HL-60 (cell line): Measurements from ENCODE around the gene ANKS4B.

Experiments used
- GABPA ChIP-seq: IDR thresholded peaks from 2 replicates; pipeline ENCODE4 v1.6.1; 2012; ENCODE audit warnings: low read depth
- POLR2AphosphoS5 ChIP-seq: IDR thresholded peaks from 2 replicates; pipeline ENCODE4 v1.6.1; 2012; ENCODE audit warnings: low read depth
- REST ChIP-seq: IDR thresholded peaks from 2 replicates; pipeline ENCODE4 v1.6.1; 2012; ENCODE audit warnings: low read depth; ENCODE audit not compliant: insufficient replicate concordance
- TF ChIP-seq, protein P1 (sequence below): IDR thresholded peaks from one replicate; pipeline ENCODE4 v1.5.1; 2011; ENCODE audit warnings: low read length, control low read depth, inconsistent platforms; ENCODE audit not compliant: insufficient read depth

GRCh38 chr16:21185659-21186325, 47.7 kb upstream of the ANKS4B start:
- TF ChIP-seq, protein P1, sequence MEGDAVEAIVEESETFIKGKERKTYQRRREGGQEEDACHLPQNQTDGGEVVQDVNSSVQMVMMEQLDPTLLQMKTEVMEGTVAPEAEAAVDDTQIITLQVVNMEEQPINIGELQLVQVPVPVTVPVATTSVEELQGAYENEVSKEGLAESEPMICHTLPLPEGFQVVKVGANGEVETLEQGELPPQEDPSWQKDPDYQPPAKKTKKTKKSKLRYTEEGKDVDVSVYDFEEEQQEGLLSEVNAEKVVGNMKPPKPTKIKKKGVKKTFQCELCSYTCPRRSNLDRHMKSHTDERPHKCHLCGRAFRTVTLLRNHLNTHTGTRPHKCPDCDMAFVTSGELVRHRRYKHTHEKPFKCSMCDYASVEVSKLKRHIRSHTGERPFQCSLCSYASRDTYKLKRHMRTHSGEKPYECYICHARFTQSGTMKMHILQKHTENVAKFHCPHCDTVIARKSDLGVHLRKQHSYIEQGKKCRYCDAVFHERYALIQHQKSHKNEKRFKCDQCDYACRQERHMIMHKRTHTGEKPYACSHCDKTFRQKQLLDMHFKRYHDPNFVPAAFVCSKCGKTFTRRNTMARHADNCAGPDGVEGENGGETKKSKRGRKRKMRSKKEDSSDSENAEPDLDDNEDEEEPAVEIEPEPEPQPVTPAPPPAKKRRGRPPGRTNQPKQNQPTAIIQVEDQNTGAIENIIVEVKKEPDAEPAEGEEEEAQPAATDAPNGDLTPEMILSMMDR = no peak
- no peak for TF ChIP-seq REST
- TF ChIP-seq GABPA = no peak
- TF ChIP-seq POLR2AphosphoS5 = no peak
